Pulmonary artery endothelial cell (primary cell): Measurements from ENCODE around the gene SYT17. TPM values are rescaled to one million over a fixed set of nuclear protein-coding genes. Genes with fewer than 3 reads are reported as not detected.

Source experiments
- DNase-seq: peaks from one replicate; pipeline ENCODE4 v3.0.0-alpha.2; 2011; ENCODE audit warnings: low read depth, low spot score
- total RNA-seq: library from RNA; depleted of rRNA; stranded (reverse); fragments of >200 nt; gene quantifications from 2 replicates; pipeline ENCODE4 v1.2.3, GENCODE V29; 2014

SYT17 gene
- total RNA-seq, 1 donor from 2014 or later: 0.59 TPM

- no peak for DNase-seq
These were observed 28.5 kb upstream of the SYT17 start for GRCh38 chr16:19139436-19140091.

- no peak for DNase-seq
These were observed 27.6 kb upstream of the SYT17 start for GRCh38 chr16:19140396-19140795.

GRCh38 chr16:19142939-19143598, 25.0 kb upstream of the SYT17 start:
- DNase-seq: no peak

- DNase-seq: no peak
These were observed 24.5 kb upstream of the SYT17 start for GRCh38 chr16:19143599-19143956.

- no peak for DNase-seq
These were observed 23.0 kb upstream of the SYT17 start for GRCh38 chr16:19145010-19145409.

GRCh38 chr16:19147126-19147525, 20.9 kb upstream of the SYT17 start:
- DNase-seq: no peak

- no peak for DNase-seq
These were observed 20.4 kb upstream of the SYT17 start for GRCh38 chr16:19147627-19148026.

- no peak for DNase-seq
These were observed 19.9 kb upstream of the SYT17 start for GRCh38 chr16:19148189-19148588.

- no peak for DNase-seq
These were observed 16.7 kb upstream of the SYT17 start for GRCh38 chr16:19151310-19151709.

- DNase-seq: no peak
These were observed 16.0 kb upstream of the SYT17 start for GRCh38 chr16:19152042-19152441.

- DNase-seq: no peak
These were observed 14.2 kb upstream of the SYT17 start for GRCh38 chr16:19153876-19154275.

- DNase-seq: no peak
These were observed 6.0 kb upstream of the SYT17 start for GRCh38 chr16:19162085-19162484.

GRCh38 chr16:19163215-19163614, 4.8 kb upstream of the SYT17 start:
- DNase-seq: no peak

GRCh38 chr16:19164285-19164684, 3.8 kb upstream of the SYT17 start:
- DNase-seq: no peak

- DNase-seq: no peak
These were observed 2.9 kb upstream of the SYT17 start for GRCh38 chr16:19165101-19165500.

- DNase-seq: no peak
These were observed 1.5 kb upstream of the SYT17 start for GRCh38 chr16:19166500-19166899.

- DNase-seq: no peak
These were observed 486 bp downstream of the SYT17 start for GRCh38 chr16:19168371-19169081.

- DNase-seq: no peak
These were observed 1.1 kb downstream of the SYT17 start for GRCh38 chr16:19169082-19169639.

GRCh38 chr16:19170043-19170655, 2.1 kb downstream of the SYT17 start:
- DNase-seq: no peak

- DNase-seq: no peak
These were observed 4.2 kb downstream of the SYT17 start for GRCh38 chr16:19172098-19172780.

- DNase-seq: no peak
These were observed 5.0 kb downstream of the SYT17 start for GRCh38 chr16:19173059-19173458.
